BJ (cell line): ENCODE measurements around the gene NOS1AP. TPM values are rescaled to one million over a fixed set of nuclear protein-coding genes. Genes with fewer than 3 reads are reported as not detected.

ENCODE experiments used
- CTCF ChIA-PET: fragments of 350-600 bp; formaldehyde crosslinking; extraction: SDS; loops from one replicate; lab custom pipeline; 2021; ENCODE audit warnings: antibody characterized with exemption, inconsistent platforms; lab: Yijun Ruan, JAX
- POLR2A ChIA-PET: fragments of 300-600 bp; sonication (Branson Sonifier 250); formaldehyde crosslinking; extraction: SDS; loops from one replicate; lab custom pipeline; 2021; ENCODE audit warnings: antibody characterized with exemption; lab: Charles Lee
- DNase-seq: peaks from one replicate; pipeline ENCODE4 v3.0.0-alpha.2; 2011; ENCODE audit warnings: low read depth
- H3K27me3 ChIP-seq: 2 replicates; pipeline ENCODE4 v1.6.0; 2011; ENCODE audit warnings: low read length; ENCODE audit not compliant: control insufficient read depth, insufficient read depth
- H3K36me3 ChIP-seq: 2 replicates; pipeline ENCODE4 v1.5.1; 2011; ENCODE audit warnings: low read length; ENCODE audit not compliant: control insufficient read depth, insufficient read depth
- H3K4me3 ChIP-seq: 2 replicates; pipeline ENCODE4 v1.5.1; 2011; ENCODE audit warnings: low read depth, mild to moderate bottlenecking, control low read depth, low read length
- polyA plus RNA-seq: library from polyadenylated mRNA; depleted of rRNA; stranded (reverse); fragments of >200 nt; gene quantifications from 2 replicates; pipeline ENCODE4 v1.2.3, GENCODE V29; 2011
- TF ChIP-seq, protein P1 (sequence below): IDR thresholded peaks from 2 replicates; pipeline ENCODE4 v1.5.1; 2011; ENCODE audit warnings: low read depth, mild to moderate bottlenecking, control low read depth, inconsistent platforms, low read length, moderate library complexity; ENCODE audit not compliant: insufficient read depth

NOS1AP gene
- polyA plus RNA-seq, 1 experiment, result 0.50 TPM

- 0 out of 2 replicates have a peak, but pooled peaks cover 1% of the 10 kb centered on the region for H3K27me3 ChIP-seq
- H3K4me3 ChIP-seq, result no peak overlapping the region
- DNase-seq, result no peak
- TF ChIP-seq, protein P1, sequence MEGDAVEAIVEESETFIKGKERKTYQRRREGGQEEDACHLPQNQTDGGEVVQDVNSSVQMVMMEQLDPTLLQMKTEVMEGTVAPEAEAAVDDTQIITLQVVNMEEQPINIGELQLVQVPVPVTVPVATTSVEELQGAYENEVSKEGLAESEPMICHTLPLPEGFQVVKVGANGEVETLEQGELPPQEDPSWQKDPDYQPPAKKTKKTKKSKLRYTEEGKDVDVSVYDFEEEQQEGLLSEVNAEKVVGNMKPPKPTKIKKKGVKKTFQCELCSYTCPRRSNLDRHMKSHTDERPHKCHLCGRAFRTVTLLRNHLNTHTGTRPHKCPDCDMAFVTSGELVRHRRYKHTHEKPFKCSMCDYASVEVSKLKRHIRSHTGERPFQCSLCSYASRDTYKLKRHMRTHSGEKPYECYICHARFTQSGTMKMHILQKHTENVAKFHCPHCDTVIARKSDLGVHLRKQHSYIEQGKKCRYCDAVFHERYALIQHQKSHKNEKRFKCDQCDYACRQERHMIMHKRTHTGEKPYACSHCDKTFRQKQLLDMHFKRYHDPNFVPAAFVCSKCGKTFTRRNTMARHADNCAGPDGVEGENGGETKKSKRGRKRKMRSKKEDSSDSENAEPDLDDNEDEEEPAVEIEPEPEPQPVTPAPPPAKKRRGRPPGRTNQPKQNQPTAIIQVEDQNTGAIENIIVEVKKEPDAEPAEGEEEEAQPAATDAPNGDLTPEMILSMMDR, result no peak
- ChIA-PET CTCF (no interaction called here), POLR2A (no interaction called here)
- no peaks in the 10 kb centered on the region for H3K36me3 ChIP-seq
Measured at GRCh38 chr1:162369571-162369970, 300.1 kb downstream of the NOS1AP start.

DNA sequence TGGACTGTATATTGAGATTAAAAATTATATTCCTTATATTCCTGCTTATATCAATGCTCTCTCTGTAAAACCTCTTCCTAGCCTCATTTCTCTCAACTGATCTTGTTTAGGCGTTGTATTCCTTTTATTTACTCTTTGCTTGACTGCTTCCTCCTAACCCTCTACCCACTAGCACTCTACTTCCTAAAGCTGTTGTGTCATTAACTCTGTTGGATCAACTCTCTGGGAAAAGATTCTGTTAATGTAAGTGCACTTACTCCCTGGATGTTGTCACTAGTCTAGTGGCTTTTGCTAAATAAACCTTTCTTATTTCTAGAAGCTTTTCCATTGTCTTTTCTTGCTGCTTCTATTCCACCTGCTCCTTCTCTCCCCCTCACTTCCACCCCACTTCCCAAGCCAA lies 300.7 kb downstream of the NOS1AP start:
- TF ChIP-seq, protein P1, result no peak
- DNase-seq, result no peak
- no peak overlapping the region for H3K4me3 ChIP-seq
- CTCF ChIA-PET, result no interaction called here
- no peaks in the 10 kb centered on the region for H3K36me3 ChIP-seq
- POLR2A ChIA-PET, result no interaction called here
- H3K27me3 ChIP-seq, result 0 out of 2 replicates have a peak, but pooled peaks cover 1% of the 10 kb centered on the region

GRCh38 chr1:162370721-162371120 lies 301.2 kb downstream of the NOS1AP start:
- ChIA-PET POLR2A (no interaction called here), CTCF (interaction anchor here (1.0 kb wide), 1 partner anchor 19 kb away, joined by 3 read pairs; no protein-coding TSS in a partner anchor)
- H3K4me3 ChIP-seq, result no peak overlapping the region
- TF ChIP-seq, protein P1, result no peak
- H3K36me3 ChIP-seq, result no peaks in the 10 kb centered on the region
- H3K27me3 ChIP-seq, result 0 out of 2 replicates have a peak, but pooled peaks cover 1% of the 10 kb centered on the region
- no peak for DNase-seq

GRCh38 chr1:162371611-162372010 lies 302.1 kb downstream of the NOS1AP start:
- Histone ChIP-seq H3K27me3 (no peaks in the 10 kb centered on the region), H3K4me3 (no peak overlapping the region), H3K36me3 (no peaks in the 10 kb centered on the region)
- POLR2A ChIA-PET, result no interaction called here
- CTCF ChIA-PET, result interaction anchor here (1.0 to 2.0 kb wide), 4 partner anchors 10 to 95 kb away, joined by 3 to 9 read pairs (median 4); partner anchors contain the start of gene C1orf226
- TF ChIP-seq, protein P1, result no peak
- DNase-seq, result no peak

- TF ChIP-seq, protein P1, result no peak
- no peak overlapping the region for H3K4me3 ChIP-seq
- ChIA-PET CTCF (interaction anchor here (1.0 to 2.0 kb wide), 3 partner anchors 9 to 96 kb away, joined by 3 to 9 read pairs (median 5); partner anchors contain the start of gene C1orf226), POLR2A (no interaction called here)
- no peaks in the 10 kb centered on the region for H3K36me3 ChIP-seq
- DNase-seq, result no peak
- no peaks in the 10 kb centered on the region for H3K27me3 ChIP-seq
Measured at GRCh38 chr1:162372159-162373071, 302.9 kb downstream of the NOS1AP start.
